NOMO-1 treated with dmso at 0.1 percent for 144 hours (cell line): ENCODE measurements around the gene C1QL2.

Experiments
- DNase-seq: peaks from one replicate; lab custom pipeline; 2025; ENCODE audit not compliant: unreplicated experiment; lab: John Stamatoyannopoulos, UW

Gene C1QL2

GRCh38 chr2:119158563-119159347 lies at the start of gene C1QL2:
Gene C1QL2, minus strand, starts transcription at chr2:119158751. Its CDS starts 482 bp downstream, at chr2:119158269.
- no peak for DNase-seq

GRCh38 chr2:119207447-119207846 lies 48.9 kb upstream of the C1QL2 start:
- no peak for DNase-seq

DNA sequence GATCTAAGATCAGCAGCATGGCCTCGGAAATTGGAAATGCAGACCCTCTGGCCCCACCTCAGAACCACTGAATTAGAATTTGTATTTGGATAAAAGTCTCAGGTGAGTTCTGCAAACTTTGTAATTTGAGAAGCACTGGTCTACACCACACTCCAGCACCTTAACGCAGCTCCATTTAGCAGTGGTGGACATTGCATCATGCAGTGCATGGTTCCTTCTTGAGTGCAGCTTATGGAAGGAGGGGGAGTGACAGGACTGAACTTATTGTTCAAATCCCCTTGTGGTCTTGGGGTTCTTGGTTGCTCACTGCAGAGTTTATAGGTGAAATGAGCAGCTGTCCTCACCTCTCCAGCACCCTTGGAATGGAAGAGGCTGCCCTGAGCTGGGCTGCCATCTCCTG lies 47.6 kb upstream of the C1QL2 start:
- DNase-seq: no peak

- DNase-seq: no peak
Observed at GRCh38 chr2:119205001-119205706, 46.6 kb upstream of the C1QL2 start.

DNA sequence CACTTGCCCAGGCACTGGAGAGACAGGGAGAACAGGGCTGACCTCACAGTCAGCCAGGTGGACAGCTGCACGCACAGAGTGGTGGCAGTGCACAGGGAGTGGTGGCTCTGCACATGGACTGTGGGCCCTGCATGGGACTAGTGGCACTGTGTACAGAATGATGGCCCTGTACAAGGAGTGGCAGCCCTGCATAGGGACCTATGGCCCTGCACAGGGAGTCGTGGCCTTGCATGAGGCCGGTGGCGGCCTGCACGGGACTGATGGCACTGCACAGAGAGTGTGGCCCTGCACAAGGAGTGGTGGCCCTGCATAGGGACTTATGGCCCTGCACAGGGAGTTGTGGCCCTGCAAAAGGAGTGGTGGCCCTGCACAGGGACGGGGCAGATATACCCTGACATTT lies 46.0 kb upstream of the C1QL2 start:
- no peak for DNase-seq

GRCh38 chr2:119202610-119203310 lies 44.2 kb upstream of the C1QL2 start:
- DNase-seq: no peak

- DNase-seq: no peak
Observed at GRCh38 chr2:119201815-119202214, 43.3 kb upstream of the C1QL2 start.

DNA sequence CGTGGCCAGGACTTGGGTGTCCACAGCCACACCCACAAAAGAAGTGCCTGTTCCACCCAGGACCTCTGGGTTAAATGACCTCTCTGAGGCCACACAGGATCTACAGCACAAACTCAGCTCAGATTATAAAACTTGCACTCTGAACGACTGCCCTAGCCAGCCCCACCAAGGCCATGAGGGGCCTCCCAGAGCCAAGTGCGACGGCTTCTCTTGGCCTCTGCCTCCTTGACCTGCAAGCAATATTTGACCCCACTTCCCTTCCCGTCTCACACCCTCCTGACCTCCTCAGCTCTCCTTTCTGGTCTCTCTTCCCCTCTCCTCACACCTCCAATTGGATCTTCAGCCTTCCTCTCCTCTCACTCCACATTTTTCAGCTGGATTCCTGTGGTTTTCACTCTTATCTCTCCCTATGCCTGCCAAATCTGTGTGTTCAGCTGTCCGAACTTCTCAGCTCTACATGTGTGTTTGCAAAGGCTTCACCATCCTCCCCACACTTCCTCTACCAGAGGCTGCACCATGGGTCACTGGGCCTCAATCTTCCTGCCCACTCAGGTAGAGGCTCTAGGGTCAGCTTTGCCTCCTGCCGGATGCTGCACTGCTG lies 39.8 kb upstream of the C1QL2 start:
- no peak for DNase-seq

DNA sequence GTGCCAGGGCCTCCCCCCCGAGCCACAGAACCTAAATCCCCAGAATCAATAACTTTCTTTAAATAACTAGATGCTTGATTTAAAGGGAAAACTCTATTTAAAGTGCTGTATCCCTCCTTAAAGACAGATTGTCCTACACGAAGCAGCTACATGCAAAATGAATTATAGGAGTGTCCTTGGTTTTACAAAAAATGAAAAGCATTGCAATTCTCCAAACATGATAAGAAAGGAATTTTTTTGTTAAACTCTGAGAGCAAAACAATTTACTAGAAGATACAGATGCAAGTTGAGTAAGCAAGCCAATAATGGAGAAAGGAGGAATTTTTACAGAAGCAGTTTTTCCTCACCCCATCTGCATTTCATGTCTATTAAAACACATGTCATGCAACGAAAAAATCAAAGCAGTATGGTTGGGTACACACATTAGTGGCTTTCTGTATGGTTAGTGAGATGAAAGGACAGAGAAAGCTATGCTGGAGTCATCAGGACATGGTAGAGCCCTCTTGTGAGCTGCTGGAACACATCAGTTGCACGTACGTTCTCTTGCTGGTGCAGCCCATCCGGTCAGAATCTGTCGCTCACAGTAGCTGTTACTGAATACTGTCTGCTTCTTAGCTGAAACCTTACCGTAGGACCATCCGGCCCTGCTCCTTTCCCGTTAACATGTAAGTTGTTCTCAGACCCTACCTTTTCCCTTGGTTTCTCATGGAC lies 39.1 kb upstream of the C1QL2 start:
- no peak for DNase-seq

GRCh38 chr2:119197126-119197405 lies 38.5 kb upstream of the C1QL2 start:
- DNase-seq: no peak

DNA sequence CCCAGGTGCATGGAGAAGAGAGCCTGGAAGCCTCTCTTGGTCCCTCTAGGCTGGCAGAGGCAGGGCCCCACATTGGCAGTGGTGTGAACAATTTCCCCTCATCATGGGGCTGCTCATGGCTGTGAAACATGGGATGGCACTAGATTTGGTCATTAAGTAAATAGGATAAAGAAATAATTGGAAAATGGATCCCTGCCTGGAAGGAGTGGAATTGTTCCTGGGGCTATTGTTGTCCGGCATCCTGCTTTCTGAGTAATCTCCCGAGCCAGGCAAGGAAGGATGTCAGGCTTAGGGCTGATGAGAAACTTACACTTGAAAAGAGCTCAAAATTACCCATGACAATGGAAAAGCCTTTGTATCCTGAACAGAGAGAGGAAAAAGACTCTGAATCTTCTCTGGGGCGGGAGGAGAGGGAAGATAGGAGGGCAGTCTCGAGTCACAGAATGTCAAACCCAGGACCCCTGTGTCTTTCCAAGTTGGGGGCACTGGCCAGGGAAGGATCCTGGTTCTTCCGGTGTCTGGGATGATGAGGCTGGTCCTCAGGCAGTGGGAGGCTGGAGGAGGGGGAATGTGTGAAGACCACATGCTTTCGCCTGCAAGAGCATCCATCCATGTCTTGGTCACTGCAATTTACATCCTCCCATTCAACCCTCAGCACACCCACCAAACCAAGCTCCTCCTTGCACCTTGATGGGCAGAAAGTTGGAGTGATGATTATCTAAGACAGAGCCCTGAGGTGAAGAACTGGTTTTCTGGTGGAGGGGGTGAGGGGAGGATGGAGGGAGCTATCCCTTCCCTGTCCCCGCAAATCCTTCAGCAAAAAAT lies 38.0 kb upstream of the C1QL2 start:
- no peak for DNase-seq

DNA sequence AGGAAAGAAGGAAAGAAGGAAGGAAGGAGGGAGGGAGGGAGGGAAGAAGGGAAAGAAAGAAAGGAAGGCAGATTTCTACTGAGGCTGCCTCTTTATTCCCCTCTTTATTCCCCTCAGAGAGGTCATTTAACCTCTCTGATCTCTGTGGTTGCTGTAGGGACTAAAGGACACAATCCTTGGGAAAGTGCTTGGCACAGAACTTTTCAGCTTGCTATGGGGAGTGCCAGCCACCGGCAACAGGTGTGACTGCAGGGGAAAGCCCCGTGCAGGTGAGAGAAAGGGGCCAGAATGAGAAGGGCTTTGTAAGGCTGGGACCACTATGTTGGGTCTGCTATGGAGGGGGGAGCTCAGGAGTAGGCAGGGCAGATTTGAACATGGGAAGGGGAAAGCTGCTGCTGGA lies 37.3 kb upstream of the C1QL2 start:
- DNase-seq: no peak

GRCh38 chr2:119195001-119195400 lies 36.5 kb upstream of the C1QL2 start:
- no peak for DNase-seq

DNA sequence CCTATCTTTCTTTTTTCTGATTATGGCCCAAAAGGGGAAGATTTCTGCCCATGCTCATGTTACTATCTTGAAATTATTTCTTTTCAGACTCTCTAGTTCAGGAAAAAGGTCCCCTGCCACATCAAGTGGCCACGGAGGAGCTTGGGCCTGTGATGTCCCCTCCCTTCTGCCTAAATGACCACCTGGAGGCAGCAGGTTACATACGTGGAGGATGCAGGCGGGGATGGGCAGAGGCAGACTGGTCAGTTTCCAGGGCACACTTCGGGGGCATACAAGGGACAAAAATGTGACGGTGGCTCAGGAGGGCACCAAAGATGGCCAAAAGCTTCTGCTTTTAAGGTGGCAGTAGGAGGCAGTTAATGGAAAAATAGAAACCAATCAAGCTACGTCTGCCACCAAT lies 34.3 kb upstream of the C1QL2 start:
- no peak for DNase-seq

DNA sequence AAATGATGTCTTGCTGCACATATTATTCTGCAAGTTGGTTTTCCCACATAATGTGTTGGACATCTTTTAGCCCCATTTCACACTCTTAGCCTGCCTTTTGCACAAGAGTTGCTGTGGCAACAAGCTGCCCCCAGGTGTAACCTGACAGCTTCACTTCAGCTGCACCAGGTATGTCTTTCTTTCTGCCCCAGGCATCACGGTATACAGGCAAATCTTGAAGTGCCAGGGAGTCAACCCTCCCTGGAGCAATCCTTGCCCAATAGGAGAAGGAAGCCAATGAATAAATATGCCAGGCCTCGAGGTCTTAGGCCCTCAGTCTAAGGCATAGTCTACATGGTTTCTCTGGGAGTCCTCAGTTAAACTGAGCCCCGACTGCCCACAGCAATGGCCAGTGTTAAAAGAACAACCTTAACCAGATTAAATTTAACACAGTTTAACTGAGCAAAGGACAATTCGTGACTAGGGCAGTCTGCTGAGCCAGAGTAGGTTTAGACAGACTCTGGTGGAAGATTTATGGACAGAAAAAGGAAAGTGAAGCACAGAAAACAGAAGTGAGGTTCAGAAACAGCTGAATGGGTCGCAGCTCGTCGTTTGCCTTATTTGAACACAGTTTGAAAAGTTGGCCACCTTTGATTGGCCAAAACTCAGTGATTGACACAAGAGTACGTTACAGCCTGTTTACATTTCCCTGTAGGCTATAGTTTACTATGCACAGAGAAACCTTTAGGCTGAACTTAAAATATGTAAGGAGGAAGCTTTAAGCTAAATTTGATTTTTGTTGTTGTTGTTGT lies 32.0 kb upstream of the C1QL2 start:
- DNase-seq: peak; percentile 44

GRCh38 chr2:119184512-119184911 lies 26.0 kb upstream of the C1QL2 start:
- no peak for DNase-seq

- no peak for DNase-seq
Observed at GRCh38 chr2:119181791-119182445, 23.4 kb upstream of the C1QL2 start.

DNA sequence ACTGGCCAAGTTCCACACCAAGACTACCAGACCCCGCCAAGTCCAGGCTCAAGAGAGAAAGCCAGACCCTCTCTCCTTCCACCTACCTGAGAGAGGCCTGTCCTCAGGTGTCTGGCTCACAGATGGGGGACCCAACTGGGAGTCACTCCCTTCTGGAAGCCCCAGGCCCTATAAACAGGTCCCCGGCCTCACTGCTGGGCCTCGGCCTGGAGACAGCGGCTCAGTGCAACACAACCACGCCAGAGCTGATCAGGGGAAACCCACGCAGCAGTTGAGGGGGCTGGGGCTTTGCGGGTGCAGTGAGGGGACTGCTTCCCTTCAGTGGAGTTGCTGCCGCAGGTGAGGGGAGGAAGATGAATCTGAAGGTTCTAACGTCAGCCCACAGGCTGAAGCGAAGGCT lies 22.8 kb upstream of the C1QL2 start:
- DNase-seq: no peak

DNA sequence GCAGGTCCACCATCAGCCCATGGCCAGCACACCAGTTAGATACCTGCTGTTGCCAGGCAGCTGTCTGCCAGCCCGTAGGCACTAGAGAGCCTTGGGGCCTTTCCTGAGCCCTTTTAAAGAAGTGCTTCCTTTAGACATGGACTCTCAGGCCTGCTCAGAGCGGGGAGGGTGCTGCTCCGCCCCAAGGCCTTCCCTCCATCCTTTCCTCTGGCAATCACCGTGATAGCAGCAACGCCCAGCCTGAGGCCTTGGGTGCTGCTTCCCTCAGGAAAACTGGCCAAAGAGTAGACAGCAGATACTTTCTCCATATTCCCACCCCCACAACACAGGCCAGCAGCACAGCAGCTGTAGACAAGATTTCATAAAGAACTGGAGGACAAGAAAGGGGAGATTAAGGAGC lies 22.3 kb upstream of the C1QL2 start:
- DNase-seq: no peak
